ENCODE data around the gene FBXL17.

GRCh38 chr5:107936515-107936914, 445.4 kb downstream of the FBXL17 start:
- TF ChIP-seq SIN3A (IDR thresholded peaks at IDR 0.05; ENCODE audit: borderline replicate concordance, insufficient read depth, low read length) (no peak), REST (IDR thresholded peaks at IDR 0.05; ENCODE audit: insufficient read depth in 1 of 2, low read depth in 2 of 2, low read length in 2 of 2) (no peak), TAF1 (IDR thresholded peaks at IDR 0.05; ENCODE audit: borderline replicate concordance, insufficient read depth, low read length) (no peak), POLR2AphosphoS5 (IDR thresholded peaks at IDR 0.05; ENCODE audit: low read depth, low read length) (no peak), FOXP2 (optimal IDR thresholded peaks at IDR 0.05; ENCODE audit: borderline replicate concordance, extremely low read depth, extremely low read length, insufficient read depth) (no peak)
